Endothelial cell (in vitro differentiated cells): ENCODE data around the gene LOXL3. TPM values are rescaled to one million over a fixed set of nuclear protein-coding genes. Genes with fewer than 3 reads are reported as not detected.

Experiments used
- DNase-seq: peaks from one replicate; pipeline ENCODE4 v3.0.0; 2021; ENCODE audit warnings: low spot score
- H3K27ac Mint-ChIP-seq: one replicate; pipeline ENCODE4 v1.8.0; 2021; ENCODE audit warnings: mixed read lengths, inconsistent platforms; ENCODE audit not compliant: unreplicated experiment
- H3K27me3 Mint-ChIP-seq: one replicate; pipeline ENCODE4 v1.8.0; 2021; ENCODE audit warnings: mild to moderate bottlenecking, moderate library complexity, mixed read lengths, inconsistent platforms; ENCODE audit not compliant: unreplicated experiment
- H3K36me3 Mint-ChIP-seq: one replicate; pipeline ENCODE4 v1.8.0; 2021; ENCODE audit warnings: mild to moderate bottlenecking, low read depth, mixed read lengths, inconsistent platforms; ENCODE audit not compliant: unreplicated experiment
- H3K4me1 Mint-ChIP-seq: one replicate; pipeline ENCODE4 v1.8.0; 2021; ENCODE audit warnings: mild to moderate bottlenecking, mixed read lengths, inconsistent platforms; ENCODE audit not compliant: unreplicated experiment
- H3K4me3 Mint-ChIP-seq: one replicate; pipeline ENCODE4 v1.8.0; 2021; ENCODE audit warnings: mild to moderate bottlenecking, mixed read lengths, inconsistent platforms; ENCODE audit not compliant: unreplicated experiment
- H3K9me3 Mint-ChIP-seq: one replicate; pipeline ENCODE4 v1.8.0; 2021; ENCODE audit warnings: mixed read lengths, inconsistent platforms; ENCODE audit not compliant: unreplicated experiment
- total RNA-seq: library from RNA; stranded (reverse); fragmentation: NEBNext Ultra II Directional; extraction: Animal tissue kit (Norgen Biotek cat#: 25700); gene quantifications from one replicate; pipeline ENCODE4 v1.2.1, GENCODE V29; 2021; ENCODE audit not compliant: unreplicated experiment
- TF ChIP-seq, protein P1 (sequence below): fragments of 200-600 bp; sonication (generic); IDR thresholded peaks from one replicate; pipeline ENCODE4 v1.5.0; 2021; ENCODE audit warnings: antibody characterized with exemption; ENCODE audit not compliant: unreplicated experiment

LOXL3 gene
- total RNA-seq, 1 donor from 2014 or later: 10.0 TPM

GRCh38 chr2:74596584-74596983, 42.8 kb upstream of the LOXL3 start:
- Mint-ChIP-seq H3K4me3 (no peak overlapping the region), H3K27me3 (no peaks in the 10 kb centered on the region), H3K9me3 (no peaks in the 10 kb centered on the region), H3K36me3 (no peaks in the 10 kb centered on the region), H3K4me1 (no peaks in the 10 kb centered on the region), H3K27ac (no peak overlapping the region)
- TF ChIP-seq, protein P1, sequence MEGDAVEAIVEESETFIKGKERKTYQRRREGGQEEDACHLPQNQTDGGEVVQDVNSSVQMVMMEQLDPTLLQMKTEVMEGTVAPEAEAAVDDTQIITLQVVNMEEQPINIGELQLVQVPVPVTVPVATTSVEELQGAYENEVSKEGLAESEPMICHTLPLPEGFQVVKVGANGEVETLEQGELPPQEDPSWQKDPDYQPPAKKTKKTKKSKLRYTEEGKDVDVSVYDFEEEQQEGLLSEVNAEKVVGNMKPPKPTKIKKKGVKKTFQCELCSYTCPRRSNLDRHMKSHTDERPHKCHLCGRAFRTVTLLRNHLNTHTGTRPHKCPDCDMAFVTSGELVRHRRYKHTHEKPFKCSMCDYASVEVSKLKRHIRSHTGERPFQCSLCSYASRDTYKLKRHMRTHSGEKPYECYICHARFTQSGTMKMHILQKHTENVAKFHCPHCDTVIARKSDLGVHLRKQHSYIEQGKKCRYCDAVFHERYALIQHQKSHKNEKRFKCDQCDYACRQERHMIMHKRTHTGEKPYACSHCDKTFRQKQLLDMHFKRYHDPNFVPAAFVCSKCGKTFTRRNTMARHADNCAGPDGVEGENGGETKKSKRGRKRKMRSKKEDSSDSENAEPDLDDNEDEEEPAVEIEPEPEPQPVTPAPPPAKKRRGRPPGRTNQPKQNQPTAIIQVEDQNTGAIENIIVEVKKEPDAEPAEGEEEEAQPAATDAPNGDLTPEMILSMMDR: no peak
- DNase-seq: no peak

GRCh38 chr2:74593826-74594772, 40.4 kb upstream of the LOXL3 start:
- Mint-ChIP-seq H3K36me3 (no peaks in the 10 kb centered on the region), H3K4me1 (no peaks in the 10 kb centered on the region), H3K4me3 (no peak overlapping the region), H3K9me3 (no peaks in the 10 kb centered on the region), H3K27ac (no peak overlapping the region), H3K27me3 (no peaks in the 10 kb centered on the region)
- TF ChIP-seq, protein P1: no peak
- DNase-seq: no peak

- H3K27ac Mint-ChIP-seq: no peak overlapping the region
- DNase-seq: no peak
- no peak overlapping the region for H3K4me3 Mint-ChIP-seq
- no peaks in the 10 kb centered on the region for H3K27me3 Mint-ChIP-seq
- H3K36me3 Mint-ChIP-seq: no peaks in the 10 kb centered on the region
- no peaks in the 10 kb centered on the region for H3K9me3 Mint-ChIP-seq
- TF ChIP-seq, protein P1: no peak
- H3K4me1 Mint-ChIP-seq: peaks cover 10% of the 10 kb centered on the region
These were observed 34.9 kb upstream of the LOXL3 start for GRCh38 chr2:74588664-74589063.

- Mint-ChIP-seq H3K27me3 (no peaks in the 10 kb centered on the region), H3K36me3 (no peaks in the 10 kb centered on the region), H3K27ac (no peak overlapping the region), H3K9me3 (no peaks in the 10 kb centered on the region), H3K4me1 (peaks cover 10% of the 10 kb centered on the region), H3K4me3 (no peak overlapping the region)
- DNase-seq: peak; percentile 65
- TF ChIP-seq, protein P1: peak; percentile 29
These were observed 34.0 kb upstream of the LOXL3 start for GRCh38 chr2:74587664-74588277.
